AG04450 (cell line): ENCODE measurements around the gene MRPL14. TPM values are rescaled to one million over a fixed set of nuclear protein-coding genes. Genes with fewer than 3 reads are reported as not detected.

Source experiments
- CTCF ChIA-PET: fragments of 300-600, 350-600 bp; formaldehyde crosslinking; extraction: SDS; loops from one replicate; lab custom pipeline; 2022; ENCODE audit warnings: antibody characterized with exemption, inconsistent platforms; lab: Charles Lee
- POLR2A ChIA-PET: fragments of 350-600 bp; formaldehyde crosslinking; extraction: SDS; loops from one replicate; lab custom pipeline; 2021; ENCODE audit warnings: antibody characterized with exemption, inconsistent platforms; lab: Yijun Ruan, JAX
- DNase-seq: peaks from one replicate; pipeline ENCODE4 v3.0.0-alpha.2; 2011; ENCODE audit warnings: low read depth, low spot score
- H3K27ac ChIP-seq: one replicate; pipeline ENCODE4 v1.5.1; 2012; ENCODE audit warnings: low read depth, low read length, control low read depth
- H3K27me3 ChIP-seq: one replicate; pipeline ENCODE4 v1.6.0; 2012; ENCODE audit warnings: low read length; ENCODE audit not compliant: control insufficient read depth, insufficient read depth
- H3K4me3 ChIP-seq: 2 replicates; pipeline ENCODE4 v1.5.1; 2011; ENCODE audit warnings: mild to moderate bottlenecking, low read depth, low read length, control low read depth
- H3K9me3 ChIP-seq: 2 replicates; pipeline ENCODE4 v1.5.1; 2012; ENCODE audit warnings: low read length; ENCODE audit not compliant: control insufficient read depth, insufficient read depth
- polyA plus RNA-seq: library from polyadenylated mRNA; depleted of rRNA; stranded (reverse); fragments of >200 nt; gene quantifications from 2 replicates; pipeline ENCODE4 v1.2.3, GENCODE V29; 2011
- TF ChIP-seq, protein P1 (sequence below): IDR thresholded peaks from 2 replicates; pipeline ENCODE4 v1.5.1; 2011; ENCODE audit warnings: low read depth, low read length, control low read depth, inconsistent platforms

The MRPL14 gene
- polyA plus RNA-seq, 1 experiment, result 57.3 TPM

DNA sequence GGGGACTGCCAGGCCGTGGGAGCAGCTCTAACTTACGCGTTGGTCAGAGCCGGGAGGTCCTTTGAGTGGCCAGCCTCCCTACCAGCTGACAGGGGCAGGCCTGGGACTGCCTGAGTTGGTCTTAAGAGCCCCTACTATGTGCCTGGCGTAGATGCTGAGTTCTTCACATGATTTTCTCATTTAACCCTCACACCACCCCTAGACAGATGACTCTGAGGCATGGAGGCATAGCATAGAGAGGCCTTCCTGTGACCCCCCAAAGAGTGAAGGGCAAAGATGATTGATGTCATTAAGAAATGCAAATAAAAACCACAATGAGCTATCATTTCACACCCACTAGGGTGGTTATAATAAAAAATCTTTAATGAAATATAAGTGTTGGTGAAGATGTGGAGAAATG lies 36.8 kb downstream of the MRPL14 start:
- POLR2A ChIA-PET, result no interaction called here
- DNase-seq, result no peak
- Histone ChIP-seq H3K27me3 (no peaks in the 10 kb centered on the region), H3K9me3 (no peaks in the 10 kb centered on the region), H3K4me3 (no peak overlapping the region), H3K27ac (no peak overlapping the region)
- TF ChIP-seq, protein P1, sequence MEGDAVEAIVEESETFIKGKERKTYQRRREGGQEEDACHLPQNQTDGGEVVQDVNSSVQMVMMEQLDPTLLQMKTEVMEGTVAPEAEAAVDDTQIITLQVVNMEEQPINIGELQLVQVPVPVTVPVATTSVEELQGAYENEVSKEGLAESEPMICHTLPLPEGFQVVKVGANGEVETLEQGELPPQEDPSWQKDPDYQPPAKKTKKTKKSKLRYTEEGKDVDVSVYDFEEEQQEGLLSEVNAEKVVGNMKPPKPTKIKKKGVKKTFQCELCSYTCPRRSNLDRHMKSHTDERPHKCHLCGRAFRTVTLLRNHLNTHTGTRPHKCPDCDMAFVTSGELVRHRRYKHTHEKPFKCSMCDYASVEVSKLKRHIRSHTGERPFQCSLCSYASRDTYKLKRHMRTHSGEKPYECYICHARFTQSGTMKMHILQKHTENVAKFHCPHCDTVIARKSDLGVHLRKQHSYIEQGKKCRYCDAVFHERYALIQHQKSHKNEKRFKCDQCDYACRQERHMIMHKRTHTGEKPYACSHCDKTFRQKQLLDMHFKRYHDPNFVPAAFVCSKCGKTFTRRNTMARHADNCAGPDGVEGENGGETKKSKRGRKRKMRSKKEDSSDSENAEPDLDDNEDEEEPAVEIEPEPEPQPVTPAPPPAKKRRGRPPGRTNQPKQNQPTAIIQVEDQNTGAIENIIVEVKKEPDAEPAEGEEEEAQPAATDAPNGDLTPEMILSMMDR, result no peak
- CTCF ChIA-PET, result interaction anchor here (1.0 to 2.6 kb wide), 4 partner anchors 11 to 144 kb away, joined by 3 to 7 read pairs (median 6); no protein-coding TSS in a partner anchor

DNA sequence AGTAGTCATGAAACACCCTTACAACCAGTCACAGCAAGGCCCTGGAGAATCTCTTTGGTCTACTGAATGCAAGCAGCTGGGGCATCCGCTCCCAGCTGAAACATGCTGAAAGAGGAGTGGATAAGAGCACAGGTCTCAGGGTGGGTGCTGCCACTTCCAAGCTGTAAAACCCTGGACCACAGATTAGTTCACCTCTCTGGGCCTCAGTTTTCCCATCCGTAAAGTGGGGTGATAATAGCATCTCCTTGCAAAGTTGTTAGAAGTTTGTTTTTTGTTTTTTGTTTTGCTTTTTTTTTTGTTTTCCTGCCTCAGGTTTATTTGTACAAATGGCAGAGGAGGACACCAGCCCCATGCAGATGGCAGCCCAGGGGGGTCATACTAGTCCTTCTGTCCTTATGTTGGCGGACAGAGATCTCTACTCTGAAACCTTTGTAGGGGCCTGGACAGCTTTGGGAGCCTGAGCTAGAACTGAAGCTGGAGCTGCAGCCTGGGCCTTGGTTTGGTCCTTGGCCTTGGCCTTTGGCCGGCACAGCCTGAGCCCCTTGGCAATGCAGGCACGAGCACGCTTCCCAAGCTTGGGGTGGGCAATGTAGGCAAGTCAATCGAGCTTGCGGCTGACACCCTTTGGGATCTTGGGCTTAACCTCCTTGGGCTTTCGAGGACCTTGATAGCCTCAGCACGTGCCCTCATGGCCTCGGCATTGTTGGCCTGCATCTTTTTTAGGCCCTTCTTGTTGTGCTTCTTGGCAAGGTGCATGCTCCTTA lies 38.2 kb downstream of the MRPL14 start:
- no peak for DNase-seq
- Histone ChIP-seq H3K4me3 (no peak overlapping the region), H3K27ac (no peak overlapping the region), H3K27me3 (no peaks in the 10 kb centered on the region), H3K9me3 (no peaks in the 10 kb centered on the region)
- ChIA-PET POLR2A (no interaction called here), CTCF (interaction anchor here (1.3 to 1.8 kb wide), 2 partner anchors 10 to 146 kb away, joined by 3 to 7 read pairs; no protein-coding TSS in a partner anchor)
- TF ChIP-seq, protein P1, result no peak

DNA sequence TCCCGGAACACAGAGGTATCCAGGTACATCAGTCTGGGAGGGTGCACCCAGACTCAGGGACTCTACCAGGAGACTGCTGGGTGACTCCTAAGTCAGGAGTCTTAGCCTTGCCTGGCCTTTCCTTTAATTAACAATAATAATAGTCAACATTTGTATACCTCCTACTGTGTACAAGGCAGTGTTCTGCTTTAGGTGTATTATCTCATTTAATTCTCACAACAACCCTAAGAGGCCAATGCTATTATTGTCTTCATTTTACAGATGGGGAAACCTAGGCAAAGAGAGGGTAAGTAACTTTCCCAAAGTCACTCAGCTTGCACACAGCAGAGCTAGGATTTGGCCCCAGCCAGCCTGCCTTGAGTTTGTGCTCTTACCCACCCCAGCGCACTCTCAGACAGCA lies 39.6 kb downstream of the MRPL14 start:
- POLR2A ChIA-PET, result interaction anchor here (0.7 to 0.8 kb wide), 2 partner anchors 63 to 159 kb away, joined by 3 read pairs; partner anchors contain the start of gene HSP90AB1
- TF ChIP-seq, protein P1, result no peak
- Histone ChIP-seq H3K27me3 (no peaks in the 10 kb centered on the region), H3K27ac (no peak overlapping the region), H3K9me3 (no peaks in the 10 kb centered on the region), H3K4me3 (no peak overlapping the region)
- CTCF ChIA-PET, result no interaction called here
- no peak for DNase-seq

DNA sequence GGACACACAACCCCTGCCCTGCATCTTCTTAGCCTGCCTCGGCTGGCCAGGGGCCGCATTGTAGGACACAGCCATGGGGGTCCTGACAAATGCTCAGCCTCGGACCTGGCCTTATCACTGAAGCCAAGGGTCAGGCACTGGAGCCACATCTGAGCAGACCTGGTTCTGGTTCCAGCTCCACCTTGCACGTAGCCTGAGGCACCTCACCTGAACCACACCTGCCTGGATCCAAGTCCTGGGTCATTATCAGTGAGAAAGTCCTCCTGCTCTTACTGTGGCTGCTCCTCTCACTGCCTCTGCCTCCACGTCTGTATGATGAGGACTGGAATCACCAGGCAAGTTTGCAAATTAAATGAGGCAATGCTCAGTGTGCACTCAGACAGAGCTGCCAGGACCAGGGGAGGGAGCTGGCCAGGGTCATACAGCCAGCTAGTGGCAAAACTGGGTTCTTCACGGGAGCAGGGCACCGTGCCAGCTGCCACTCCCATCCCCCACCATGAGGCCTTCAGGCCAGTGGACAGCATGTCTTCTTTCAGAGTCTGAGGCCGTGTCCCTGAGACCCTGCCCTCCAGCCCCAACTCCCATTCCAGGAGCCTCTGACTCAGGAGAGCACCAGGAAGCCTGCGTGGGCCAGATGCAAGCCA lies 40.2 kb downstream of the MRPL14 start:
- Histone ChIP-seq H3K27me3 (no peaks in the 10 kb centered on the region), H3K27ac (no peak overlapping the region), H3K9me3 (no peaks in the 10 kb centered on the region), H3K4me3 (no peak overlapping the region)
- POLR2A ChIA-PET, result interaction anchor here (0.7 to 0.8 kb wide), 2 partner anchors 64 to 160 kb away, joined by 3 read pairs; partner anchors contain the start of gene HSP90AB1
- no peak for DNase-seq
- CTCF ChIA-PET, result interaction anchor here (2.2 kb wide), 1 partner anchor 317 kb away, joined by 11 read pairs; the partner anchor contains the start of gene VEGFA
- TF ChIP-seq, protein P1, result no peak
